NCI-H524 (cell line): ENCODE data around the gene TOGARAM1.
"Not testable (repeated sequence)": the region's sequence is repeated elsewhere in the genome, so short reads cannot be mapped to it uniquely, and the experiment has no call there.

Experiments
- DNase-seq, 2 experiments: peaks; one replicate each; lab custom pipeline; 2025; lab: John Stamatoyannopoulos, UW

The TOGARAM1 gene

DNA sequence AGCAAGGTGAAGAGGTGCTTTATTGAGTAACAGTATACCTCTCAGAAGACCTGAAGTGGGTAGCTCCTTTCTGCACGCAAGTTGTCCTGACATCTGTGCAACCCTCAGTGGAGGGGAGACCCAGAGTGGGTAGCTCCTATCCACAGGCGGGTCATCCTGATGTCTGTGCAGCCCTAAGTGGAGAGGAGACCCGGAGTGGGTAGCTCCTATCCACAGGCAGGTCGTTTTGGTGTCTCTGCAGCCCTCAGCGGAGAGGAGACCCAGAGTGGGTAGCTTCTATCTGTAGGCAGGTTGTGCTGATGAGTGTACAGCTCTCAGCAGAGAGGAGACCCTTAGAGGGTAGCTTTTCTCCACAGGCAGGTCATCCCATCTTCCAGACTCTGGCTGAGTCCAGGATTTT, 76.9 kb downstream of the TOGARAM1 start:
- no peak for DNase-seq

DNA sequence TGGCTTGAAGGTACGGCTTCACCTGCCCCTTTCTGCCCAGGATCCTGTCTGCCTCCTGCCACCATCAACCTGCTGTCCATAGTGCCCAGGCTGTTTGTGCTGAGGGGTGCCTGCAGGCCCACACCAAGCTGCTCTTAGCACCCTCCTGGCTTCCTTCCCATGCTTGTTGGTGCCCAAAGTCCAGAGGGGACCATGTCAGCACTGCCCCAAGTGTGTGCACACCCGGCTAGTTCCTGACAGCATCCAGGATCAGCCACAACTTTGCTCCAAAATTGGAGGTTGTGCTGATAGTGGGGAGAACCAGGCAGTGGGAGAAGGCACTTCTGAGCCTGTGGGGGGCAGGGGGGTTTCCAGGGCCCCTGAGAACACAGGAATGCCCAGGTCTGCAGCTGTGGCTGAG, 77.4 kb downstream of the TOGARAM1 start:
- DNase-seq, result no peak

DNA sequence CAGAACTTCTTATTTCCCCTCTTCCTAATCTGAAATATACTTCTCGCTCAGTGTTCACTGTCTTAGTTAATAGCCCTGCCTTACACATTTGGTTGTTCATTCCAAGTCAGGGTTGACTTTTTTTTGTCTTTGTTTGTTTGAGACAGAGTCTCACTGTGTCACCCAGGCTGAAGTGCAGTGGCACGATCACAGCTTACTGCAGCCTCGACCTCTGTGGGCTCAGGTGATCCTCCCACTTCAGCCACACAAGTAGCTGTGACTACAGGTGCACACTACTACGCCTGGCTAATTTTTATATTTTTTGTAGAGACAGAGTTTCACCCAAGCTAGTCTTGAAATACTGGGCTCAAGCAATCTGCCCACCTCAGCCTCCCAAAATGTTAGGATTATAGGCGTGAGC, 79.7 kb downstream of the TOGARAM1 start:
- no peak for DNase-seq

DNA sequence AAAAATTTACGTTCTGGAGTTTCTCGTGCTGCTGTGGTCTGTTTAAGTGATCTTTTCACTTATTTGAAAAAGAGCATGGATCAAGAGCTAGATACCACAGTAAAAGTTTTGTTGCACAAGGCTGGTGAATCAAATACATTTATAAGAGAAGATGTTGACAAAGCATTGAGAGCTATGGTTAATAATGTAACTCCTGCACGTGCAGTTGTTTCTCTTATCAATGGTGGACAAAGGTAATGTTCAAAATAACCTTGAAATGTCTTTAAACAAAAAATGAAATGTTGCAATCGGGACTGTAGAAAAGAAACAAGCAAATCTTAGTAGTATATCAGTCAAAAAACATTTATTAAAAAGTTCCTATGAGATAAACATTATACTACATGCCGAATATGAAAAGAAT, 82.6 kb downstream of the TOGARAM1 start:
- no peak for DNase-seq

DNA sequence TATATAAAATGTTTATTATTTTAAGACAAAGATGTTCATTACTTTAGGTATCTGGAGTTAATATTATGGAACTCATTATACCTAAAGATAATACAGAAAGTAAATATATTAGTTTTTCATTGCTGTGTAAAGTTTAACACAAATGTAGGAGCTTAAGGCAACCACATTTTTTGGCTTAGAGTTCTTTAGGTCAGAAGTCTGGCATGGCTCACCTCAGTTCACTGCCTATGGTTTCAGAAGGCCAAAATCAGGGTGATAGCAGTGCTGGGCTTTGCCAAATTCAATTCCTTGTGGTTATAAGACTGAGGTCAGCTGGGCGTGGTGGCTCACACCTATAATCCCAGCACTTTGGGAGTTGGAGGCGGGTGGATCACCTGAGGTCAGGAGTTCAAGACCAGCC, 86.4 kb downstream of the TOGARAM1 start:
- no peak for DNase-seq

DNA sequence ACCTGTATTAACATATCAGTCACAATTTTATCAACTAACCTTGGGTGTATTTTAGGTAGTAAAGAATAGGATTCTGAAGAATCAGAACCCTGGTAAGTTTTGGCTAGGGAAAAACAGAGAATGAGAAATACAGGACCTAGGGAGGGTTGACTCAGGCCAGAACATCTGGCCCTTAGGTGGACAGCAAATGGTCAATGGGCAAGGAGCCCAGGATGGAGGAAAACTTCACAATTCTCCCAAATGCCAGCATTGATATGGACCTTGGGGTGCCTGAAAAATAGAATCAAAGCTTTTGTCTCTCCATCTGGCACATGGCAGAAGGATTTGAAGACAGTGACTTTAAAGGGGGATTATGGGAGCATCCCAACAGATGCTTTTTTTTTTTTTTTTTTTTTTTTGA, 89.2 kb downstream of the TOGARAM1 start:
- DNase-seq, result peak in 1 of 2 experiments; percentile 21

DNA sequence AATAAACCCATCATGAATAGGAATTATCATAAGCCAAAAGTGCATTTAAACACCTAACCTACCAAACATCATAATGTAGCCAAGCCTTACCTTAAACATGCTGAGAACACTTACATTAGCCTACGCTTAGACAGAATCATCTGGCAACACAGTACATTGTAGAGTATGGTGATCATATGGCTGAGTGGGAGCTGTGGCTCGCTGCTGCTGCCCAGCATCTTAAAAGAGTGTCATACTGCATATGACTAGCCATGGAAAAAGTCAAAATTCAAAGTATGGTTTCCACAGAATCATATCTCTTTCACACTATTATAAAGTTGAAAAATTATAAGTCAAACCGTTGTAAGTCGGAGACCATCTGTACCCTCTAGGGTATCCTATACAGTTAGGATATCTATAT, 89.9 kb downstream of the TOGARAM1 start:
- no peak for DNase-seq

DNA sequence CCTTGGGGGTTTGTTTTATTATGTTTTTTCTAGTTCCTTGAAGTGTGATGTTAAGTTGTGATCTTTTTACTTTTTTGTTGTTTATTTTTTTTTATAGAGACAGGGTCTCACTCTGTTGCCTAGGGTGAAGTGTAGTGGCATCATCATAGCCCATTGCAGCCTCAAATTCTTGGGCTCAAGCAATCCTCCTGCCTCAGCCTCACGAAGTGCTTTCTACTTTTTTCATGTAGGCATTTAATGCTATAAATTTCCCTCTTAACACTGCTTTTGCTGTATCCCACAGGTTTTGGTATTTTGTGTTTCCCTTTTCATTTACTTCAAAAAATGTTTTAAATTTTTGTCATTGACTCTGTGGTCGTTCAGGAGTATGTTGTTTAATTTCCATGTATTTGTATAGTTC, 95.4 kb downstream of the TOGARAM1 start:
- no peak for DNase-seq

DNA sequence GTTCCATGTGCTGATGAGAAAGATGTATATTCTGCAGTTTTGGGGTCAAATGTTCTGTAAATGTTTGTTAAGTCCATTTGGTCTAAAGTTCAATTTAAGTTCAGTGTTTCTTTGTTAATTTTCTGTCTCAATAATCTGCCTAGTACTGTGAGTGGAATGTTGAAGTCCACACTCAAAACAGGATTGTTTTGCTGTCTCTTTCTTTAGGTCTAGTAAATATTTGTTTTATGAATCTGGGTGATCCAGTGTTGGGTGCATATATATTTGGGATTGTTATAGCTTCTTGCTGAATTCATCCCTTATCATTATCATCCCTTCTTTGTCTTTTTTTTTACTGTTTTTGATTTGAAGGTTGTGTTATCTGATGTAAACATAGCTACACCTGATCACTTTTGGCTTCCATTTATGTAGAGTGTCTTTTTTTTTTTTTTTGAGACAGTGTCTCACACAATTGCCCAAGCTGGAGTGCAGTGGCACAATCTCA, 95.9 kb downstream of the TOGARAM1 start:
- DNase-seq, result no peak

DNA sequence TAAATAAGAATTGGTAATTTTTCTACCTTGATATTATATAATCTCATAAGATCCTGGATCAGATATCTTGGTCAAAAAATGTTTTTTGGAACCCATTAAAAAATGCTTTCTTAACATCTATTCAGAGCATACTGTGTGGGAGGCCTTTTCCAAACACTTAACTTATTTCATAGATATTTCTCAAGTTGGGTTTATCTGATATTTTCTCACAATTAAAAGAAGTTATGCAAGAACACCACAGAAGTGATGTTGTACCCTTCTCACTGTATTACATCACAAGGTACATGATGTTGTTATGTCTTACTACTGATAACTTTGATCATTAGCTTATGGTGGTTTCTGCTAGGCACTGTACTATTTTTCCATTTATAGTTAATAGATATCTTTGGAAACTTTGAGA, 98.6 kb downstream of the TOGARAM1 start:
- no peak for DNase-seq

DNA sequence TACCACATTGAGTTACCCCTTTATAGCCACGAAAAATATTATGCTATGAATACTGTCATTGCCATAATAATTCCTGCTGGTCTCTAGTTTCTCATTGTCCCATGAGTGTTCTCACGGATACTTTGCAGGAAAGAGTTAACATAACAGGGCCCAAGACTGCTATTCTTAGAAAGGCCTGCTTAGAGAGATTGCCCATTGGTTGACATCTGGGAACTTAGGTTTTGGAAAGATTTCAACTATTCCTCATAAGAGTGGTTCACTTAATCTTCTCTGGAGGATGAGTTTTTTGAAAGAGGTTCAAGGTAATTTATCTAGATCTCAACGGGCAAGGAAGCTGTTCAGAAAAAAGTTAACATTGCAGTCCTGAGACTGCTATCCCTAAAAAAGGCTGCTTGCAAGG, 103.5 kb downstream of the TOGARAM1 start:
- DNase-seq, result no peak

DNA sequence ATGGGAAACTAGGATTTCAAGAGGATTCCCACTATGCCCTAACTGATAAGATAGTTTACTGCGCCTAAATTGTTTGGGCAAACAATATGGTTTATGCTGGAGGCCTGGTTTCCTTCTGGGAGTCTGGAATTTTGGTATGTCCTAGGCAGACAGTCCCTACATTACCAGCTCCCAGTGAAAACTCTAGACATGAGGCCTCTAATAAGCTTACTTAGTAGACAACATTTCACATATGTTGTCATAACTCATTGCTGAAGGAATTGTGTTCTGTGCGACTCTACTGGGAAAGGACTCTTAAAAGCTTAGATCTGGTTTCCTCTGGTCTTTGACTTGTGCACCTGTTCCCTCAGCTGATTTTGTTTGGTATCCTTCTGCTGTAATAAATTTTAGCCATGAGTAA, 104.0 kb downstream of the TOGARAM1 start:
- no peak for DNase-seq

DNA sequence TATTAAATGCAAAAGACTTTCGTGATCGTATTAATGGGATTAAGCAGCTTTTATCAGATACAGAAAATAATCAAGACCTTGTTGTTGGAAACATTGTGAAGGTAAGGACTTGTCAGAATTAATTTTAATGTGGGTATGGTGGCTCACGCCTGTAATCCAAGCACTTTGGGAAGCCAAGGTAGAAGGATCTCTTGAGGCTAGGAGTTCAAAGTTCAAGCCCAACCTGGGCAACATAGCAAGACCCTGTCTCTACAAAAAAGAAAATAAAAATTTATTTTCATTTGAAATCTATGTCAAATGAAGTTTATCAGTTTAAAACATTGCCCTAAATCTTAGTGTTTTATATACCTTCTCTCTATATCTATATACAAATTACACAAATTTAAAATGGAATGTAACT, 104.7 kb downstream of the TOGARAM1 start:
- DNase-seq, result no peak

DNA sequence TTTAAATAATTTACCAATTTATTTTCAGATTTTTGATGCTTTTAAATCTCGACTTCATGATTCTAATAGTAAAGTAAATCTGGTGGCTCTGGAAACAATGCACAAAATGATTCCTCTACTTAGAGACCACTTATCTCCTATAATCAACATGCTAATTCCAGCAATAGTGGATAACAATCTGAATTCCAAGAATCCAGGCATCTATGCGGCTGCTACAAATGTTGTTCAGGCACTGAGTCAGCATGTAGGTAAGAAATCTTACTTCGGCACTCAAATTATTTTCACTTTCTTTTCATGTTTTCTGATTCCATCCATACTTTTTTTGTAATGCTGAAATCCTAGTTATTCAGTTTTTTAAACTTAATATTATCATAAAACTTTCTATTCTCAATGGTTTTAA, 106.4 kb downstream of the TOGARAM1 start:
- no peak for DNase-seq

DNA sequence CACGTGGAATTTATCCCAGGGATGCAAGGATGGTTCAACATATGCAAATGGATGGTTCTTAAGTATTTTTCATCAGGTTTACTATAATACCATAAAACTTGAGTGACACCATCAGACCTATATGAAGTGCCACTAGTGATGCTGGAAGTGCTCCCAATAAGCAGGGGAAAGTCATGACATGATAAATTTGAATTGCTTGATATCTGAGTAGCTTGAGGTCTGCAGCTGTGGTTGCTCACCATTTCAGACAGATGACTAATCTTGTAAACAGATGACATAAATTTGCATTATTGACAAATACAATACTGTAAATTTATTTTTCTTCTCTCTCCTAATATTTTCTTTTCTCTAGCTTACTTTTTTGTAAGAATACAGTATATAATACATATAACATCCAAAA, 108.2 kb downstream of the TOGARAM1 start:
- no peak for DNase-seq

DNA sequence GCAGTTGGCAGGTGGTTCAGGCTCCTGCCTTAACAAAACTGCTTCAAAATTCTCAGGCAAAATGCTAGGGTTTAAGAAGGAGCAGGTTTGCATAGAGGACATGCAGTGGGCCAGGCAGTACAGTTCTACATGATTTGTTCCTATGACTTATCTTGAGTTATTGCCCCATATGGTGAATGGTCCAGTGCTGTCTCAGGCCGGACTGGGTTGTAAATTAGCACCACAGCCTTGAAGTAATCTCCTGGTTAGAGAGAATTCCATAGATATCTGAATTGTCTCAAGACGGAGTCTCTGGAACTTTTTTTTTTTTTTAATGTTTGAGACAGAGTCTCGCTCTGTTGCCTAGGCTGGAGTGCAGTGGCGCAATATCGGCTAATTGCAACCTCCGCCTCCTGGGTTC, 110.1 kb downstream of the TOGARAM1 start:
- DNase-seq, result no peak

DNA sequence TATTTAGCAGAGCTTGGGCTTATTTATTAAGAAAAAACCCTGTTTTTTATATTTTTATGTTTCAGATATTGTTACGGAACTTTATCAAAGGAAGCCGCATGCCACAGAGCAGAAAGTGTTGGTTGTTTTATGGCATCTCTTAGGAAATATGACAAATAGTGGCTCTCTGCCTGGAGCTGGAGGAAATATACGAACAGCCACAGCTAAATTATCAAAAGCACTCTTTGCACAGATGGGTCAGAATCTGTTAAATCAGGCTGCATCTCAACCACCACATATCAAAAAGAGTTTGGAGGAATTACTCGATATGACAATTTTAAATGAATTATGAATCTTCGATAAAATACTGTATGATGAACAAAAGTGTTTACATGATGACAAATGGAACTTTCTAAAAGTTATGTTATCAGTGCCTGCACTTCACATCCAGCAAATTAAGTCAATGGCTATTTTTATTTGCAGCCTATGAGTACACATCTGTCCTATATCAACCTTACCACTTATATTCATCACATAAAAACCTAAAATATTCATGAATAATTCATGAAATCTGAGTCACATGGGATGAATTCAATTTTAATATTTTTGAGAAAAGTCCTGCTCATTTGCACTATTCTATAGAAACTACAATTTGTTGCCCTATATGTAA, 111.4 kb downstream of the TOGARAM1 start:
- no peak for DNase-seq

DNA sequence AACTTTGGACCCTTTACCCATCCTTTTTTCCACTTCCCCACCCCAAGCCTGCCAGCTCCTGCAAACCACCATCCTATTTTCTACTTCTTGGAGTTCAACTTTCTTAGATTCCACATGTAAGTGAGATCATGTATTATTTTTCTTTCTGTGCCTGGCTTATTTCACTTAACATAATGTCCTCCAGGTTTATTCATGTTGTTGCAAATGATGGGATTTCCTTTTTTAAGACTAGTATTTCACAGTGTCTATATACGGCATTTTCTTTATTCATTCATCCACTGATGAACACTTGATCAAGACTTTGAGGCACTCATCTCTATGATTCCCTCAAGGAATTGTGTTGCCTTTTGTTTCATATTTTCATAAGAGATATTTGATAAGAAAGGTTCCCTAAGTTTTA, 116.3 kb downstream of the TOGARAM1 start:
- no peak for DNase-seq

DNA sequence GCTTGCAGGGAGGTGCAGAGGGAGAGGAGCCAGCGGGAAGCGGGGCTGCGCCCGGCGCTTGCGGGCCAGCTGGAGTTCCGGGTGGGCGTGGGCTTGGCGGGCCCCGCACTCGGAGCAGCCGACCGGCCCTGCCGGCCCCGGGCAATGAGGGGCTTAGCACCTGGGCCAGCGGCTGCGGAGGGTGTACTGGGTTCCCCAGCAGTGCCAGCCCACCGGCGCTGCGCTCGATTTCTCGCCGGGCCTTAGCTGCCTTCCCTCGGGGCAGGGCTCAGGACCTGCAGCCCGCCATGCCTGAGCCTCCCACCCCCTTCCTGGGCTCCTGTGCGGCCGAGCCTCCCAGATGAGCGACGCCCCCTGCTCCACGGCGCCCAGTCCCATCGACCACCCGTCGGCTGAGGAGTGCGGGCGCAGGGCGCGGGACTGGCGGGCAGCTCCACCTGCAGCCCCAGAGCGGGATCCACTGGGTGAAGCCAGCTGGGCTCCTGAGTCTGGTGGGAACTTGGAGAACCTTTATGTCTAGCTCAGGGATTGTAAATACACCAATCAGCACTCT, 118.5 kb downstream of the TOGARAM1 start:
- not testable (repeated sequence) for DNase-seq

DNA sequence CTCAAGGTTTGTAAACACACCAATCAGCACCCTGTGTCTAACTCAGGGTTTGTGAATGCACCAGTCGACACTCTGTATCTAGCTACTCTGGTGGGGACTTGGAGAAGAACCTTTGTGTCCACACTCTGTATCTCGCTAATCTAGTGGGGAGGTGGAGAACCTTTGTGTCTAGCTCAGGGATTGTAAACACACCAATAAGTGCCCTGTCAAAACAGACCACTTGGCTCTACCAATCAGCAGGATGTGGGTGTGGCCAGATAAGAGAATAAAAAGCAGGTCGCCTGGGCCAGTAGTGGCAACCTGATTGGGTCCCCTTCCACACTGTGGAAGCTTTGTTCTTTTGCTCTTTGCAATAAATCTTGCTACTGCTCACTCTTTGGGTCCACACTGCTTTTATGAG, 119.1 kb downstream of the TOGARAM1 start:
- not testable (repeated sequence) for DNase-seq

DNA sequence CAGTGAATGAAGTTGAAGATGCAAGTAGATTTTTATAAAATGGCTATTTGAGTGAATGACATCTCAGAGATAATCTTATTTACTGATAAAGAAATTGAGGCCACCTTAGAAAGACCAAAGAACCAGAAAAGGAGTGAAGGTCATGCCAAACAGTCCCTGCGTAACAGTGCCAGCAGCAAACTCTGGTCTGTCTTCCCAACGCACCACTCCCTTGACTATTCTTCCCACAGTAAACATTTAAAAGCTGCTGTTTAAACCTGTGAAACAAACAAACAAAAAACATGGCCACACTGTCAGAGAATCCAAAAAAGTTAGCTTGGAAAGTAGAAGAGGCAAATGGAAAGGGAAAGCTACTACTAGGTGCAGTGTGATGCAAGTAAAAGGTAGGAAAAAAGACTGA, 120.4 kb downstream of the TOGARAM1 start:
- DNase-seq, result no peak

DNA sequence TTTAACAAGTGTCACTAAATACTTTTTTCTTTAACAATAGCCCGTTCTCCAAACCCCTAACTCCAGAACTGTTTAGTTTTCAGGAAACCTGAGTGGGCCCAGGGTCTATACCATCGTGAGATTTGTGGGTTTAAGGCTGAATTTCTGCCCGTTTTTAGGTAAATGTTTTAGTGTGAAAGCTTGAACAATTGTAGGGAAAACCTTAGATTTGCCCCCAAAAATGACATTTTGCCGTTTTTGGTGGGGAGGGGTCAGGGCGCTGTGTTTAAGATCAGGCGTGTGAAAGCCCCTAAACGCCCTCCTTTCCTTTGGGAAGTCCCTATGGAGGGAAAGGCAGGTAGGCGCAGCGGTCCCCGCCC, 121.6 kb downstream of the TOGARAM1 start:
- no peak for DNase-seq

DNA sequence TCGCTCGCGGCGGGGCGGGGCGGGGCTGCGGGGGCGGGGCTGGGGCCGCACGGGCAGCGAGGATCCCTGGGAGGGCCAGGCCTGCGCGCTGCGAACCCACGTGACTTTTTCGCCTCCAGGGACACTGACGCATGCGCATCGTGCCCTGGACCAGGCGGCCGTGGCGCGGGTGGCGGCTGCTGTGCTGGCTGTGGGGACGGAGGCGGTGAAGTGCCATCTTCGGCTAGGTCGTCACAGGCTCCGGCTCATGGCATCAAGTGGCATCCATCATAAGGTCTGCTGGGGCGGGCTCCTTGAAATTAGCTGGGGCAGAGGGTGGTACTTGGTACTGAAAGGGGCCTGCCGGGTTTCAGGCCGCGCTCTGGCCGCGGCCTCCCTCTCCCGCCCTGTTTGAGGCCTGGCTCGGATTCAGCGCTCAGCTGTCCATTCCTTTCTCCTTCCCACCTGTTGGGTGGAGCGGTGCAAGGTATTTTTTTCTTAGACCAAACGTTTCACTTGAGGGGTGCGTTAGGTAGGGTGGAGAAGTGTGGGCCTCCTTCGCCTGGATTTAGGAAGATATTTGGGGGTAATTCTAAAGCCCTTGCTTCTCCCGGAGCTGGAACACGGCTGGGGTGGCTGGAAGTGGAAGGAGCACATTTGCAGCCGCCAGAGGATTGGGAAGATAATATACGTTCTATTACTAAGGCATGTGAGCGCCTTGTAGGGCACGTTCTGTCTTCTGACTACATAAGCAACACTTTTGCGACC, 122.2 kb downstream of the TOGARAM1 start, which contains the start of gene PRPF39:
TSS of gene PRPF39 (plus strand) at position 141 of the 747 bp plus-strand sequence. CDS start 11,124 bp downstream, outside the sequence.
- peak; percentile 97 to 98 for DNase-seq
